ENCODE measurements around the gene DDX19B. TPM values are rescaled to one million over a fixed set of nuclear protein-coding genes. Genes with fewer than 3 reads are reported as not detected.
"Not testable (repeated sequence)": the region's sequence is repeated elsewhere in the genome, so short reads cannot be mapped to it uniquely, and the experiment has no call there.

The DDX19B gene
- 10 to 100 TPM; 14.8 to 18.2 TPM for polyA plus RNA-seq

DNA sequence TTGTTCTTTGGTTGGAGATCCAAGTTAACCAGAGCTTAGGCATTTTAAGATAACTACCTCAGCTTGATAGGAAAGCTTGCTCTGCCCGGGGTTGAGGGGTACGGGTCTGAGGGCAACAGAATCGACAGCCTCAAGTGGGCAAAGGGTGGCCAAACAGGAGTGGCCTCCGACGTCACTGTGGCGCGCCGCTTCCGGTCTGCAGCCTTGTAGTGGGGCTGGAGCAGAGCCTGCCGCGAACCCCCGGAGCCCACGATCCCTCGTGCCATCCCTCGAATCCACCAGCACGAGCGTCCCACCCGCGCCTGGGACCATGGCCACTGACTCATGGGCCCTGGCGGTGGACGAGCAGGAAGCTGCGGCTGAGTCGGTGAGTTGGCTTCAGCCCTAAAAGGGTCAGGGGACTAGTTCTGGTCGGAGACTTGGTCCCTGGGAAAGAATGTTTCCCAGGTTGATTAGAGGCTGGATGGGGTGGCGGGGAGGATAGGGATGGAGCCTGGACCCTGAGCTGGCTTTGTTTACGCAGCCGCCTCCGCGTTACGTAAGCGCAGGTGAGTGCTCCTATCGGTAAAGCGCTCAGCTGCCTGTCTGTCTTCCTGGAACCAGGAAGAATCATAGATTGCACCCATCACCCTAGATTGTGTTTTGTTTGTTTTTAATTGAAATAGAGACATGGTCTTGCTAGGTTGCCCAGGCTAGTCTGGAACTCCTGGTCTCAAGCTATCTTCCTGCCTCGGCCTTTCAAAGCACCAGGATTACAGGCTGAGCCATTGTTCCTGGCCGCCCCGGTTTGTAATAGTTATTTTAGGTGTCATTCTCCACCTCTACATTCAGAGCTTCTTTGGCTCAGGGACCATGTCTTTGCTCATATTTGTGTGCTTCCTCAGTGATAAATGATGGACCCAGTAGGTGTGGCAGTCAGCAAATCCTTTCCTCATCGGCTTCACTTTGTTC, at the start of gene DDX19B:
TSS of gene DDX19B (plus strand) at position 199 of the 951 bp plus-strand sequence. CDS start at position 311, 112 bp downstream.
- H3K9me3 ChIP-seq (ENCODE audit: control insufficient read depth in 2 of 2, insufficient read depth in 1 of 2, low read depth in 1 of 2, low read length in 1 of 2) = no peaks in the 10 kb centered on the region
- H3K27ac ChIP-seq (ENCODE audit: low read depth in 2 of 2, low read length in 1 of 2) = peak within 1 kb of the TSS; percentile 97 to 99
- H3K27me3 ChIP-seq (ENCODE audit: control insufficient read depth in 1 of 2, insufficient read depth in 2 of 2, low read length in 2 of 2) = no peaks in the 10 kb centered on the region
- 1% methylated on average over 37 of the region's 37 CpGs for WGBS, 2 donors
- no peaks in the 10 kb centered on the region for H3K36me3 ChIP-seq (ENCODE audit: control insufficient read depth in 2 of 2, insufficient read depth in 2 of 2, low read length in 1 of 2)
- peak within 1 kb of the TSS; percentile 89 to 98 for H3K4me3 ChIP-seq (ENCODE audit: low read depth in 1 of 2, low read length in 2 of 2)
- H3K4me1 ChIP-seq (ENCODE audit: control insufficient read depth in 2 of 2, insufficient read depth in 2 of 2, low read length in 1 of 2) = no peaks in the 10 kb centered on the region

DNA sequence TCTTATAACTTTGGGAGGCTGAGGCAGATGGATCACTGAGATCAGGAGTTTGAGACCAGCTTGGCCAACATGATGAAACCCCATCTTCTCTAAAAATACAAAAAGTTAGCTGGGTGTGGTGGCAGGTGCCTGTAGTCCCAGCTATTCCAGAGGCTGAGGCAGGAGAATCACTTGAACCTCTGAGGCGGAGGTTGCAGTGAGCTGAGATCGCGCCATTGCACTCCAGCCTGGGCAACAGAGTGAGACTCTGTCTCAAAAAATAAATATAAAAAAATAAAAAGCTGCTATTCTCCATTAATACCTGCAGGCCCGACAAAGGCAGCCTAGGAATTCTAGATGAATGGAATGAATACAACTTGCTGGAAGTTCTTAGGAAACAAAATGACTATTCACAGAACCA, 49.3 kb upstream of the DDX19B start:
- peaks cover 7 to 28% of the 10 kb centered on the region in 2 donors for H3K36me3 ChIP-seq (ENCODE audit: control insufficient read depth in 2 of 2, insufficient read depth in 2 of 2, low read length in 1 of 2)
- H3K4me1 ChIP-seq (ENCODE audit: control insufficient read depth in 2 of 2, insufficient read depth in 2 of 2, low read length in 1 of 2); H3K4me3 ChIP-seq (ENCODE audit: low read depth in 1 of 2, low read length in 2 of 2): not testable (repeated sequence)

DNA sequence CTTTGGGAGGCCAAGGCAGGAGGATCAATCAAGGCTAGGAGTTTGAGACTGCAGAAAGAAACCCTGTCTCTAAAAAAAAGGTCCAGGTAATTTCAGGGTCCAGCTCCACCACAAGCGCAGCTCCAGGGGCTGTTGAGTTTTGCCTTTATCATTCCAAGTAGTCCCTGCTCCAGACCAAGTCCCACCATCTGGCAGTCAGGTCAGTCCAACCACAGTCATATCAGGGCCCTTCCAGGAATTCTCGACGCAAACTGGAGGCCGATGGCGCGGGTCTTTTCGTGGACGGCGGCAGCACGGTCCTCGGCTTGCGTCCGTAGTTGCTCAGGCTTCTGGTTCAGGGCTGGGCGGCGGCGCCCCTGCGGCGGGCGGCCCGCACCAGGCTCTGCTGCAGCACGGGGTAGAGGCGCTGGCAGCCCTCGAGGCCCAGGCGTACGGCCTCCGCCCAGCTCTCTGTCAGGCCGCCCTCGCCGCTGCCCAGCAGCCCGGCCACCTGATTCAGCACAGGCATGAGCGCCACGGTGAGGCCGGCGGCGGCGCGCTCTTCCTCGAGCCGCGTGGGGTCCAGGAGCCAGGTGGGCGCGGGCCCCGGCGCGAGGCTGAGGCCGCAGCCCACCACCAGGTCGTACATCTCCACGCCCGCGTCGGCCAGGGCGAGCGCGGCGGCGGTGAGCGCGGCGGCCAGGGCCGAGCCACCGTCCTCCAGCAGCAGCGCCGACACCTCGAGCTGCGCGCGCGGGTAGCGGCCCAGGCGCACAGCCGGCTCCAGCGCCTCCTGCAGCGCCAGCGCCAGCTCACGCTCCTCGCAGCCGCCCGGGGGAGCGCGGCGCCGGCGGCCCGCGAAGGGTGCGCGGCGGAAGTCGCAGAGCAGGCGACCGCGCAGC, 48.0 kb upstream of the DDX19B start:
- 1% methylated on average over 83 to 92 of the region's 92 CpGs for WGBS, 2 donors
- Histone ChIP-seq H3K4me3 (ENCODE audit: low read depth in 1 of 2, low read length in 2 of 2) (peak overlapping the region; percentile 75 to 95), H3K27ac (ENCODE audit: low read depth in 2 of 2, low read length in 1 of 2) (peak overlapping the region; percentile 91 to 94), H3K36me3 (ENCODE audit: control insufficient read depth in 2 of 2, insufficient read depth in 2 of 2, low read length in 1 of 2) (peaks cover 7 to 36% of the 10 kb centered on the region in 2 donors), H3K9me3 (ENCODE audit: control insufficient read depth in 2 of 2, insufficient read depth in 1 of 2, low read depth in 1 of 2, low read length in 1 of 2) (no peaks in the 10 kb centered on the region), H3K27me3 (ENCODE audit: control insufficient read depth in 1 of 2, insufficient read depth in 2 of 2, low read length in 2 of 2) (no peaks in the 10 kb centered on the region), H3K4me1 (ENCODE audit: control insufficient read depth in 2 of 2, insufficient read depth in 2 of 2, low read length in 1 of 2) (no peaks in the 10 kb centered on the region)

More for the DNA sequence above, 49.3 kb upstream of the DDX19B start:
- 74 to 83% methylated on average over 4 of the region's 4 CpGs for WGBS, 2 donors
- H3K27me3 ChIP-seq (ENCODE audit: control insufficient read depth in 1 of 2, insufficient read depth in 2 of 2, low read length in 2 of 2); H3K9me3 ChIP-seq (ENCODE audit: control insufficient read depth in 2 of 2, insufficient read depth in 1 of 2, low read depth in 1 of 2, low read length in 1 of 2); H3K27ac ChIP-seq (ENCODE audit: low read depth in 2 of 2, low read length in 1 of 2): not testable (repeated sequence)

GRCh38 chr16:70251629-70252354, 47.2 kb upstream of the DDX19B start, which contains the start of gene EXOSC6:
Gene EXOSC6, minus strand, starts transcription at chr16:70251940. Its CDS starts 40 bp downstream, at chr16:70251900.
- H3K27me3 ChIP-seq (ENCODE audit: control insufficient read depth in 1 of 2, insufficient read depth in 2 of 2, low read length in 2 of 2) = no peaks in the 10 kb centered on the region
- H3K4me3 ChIP-seq (ENCODE audit: low read depth in 1 of 2, low read length in 2 of 2) = peak within 1 kb of the TSS; percentile 75 to 95
- WGBS, 2 donors = 1 to 2% methylated on average over 56 to 65 of the region's 65 CpGs
- H3K9me3 ChIP-seq (ENCODE audit: control insufficient read depth in 2 of 2, insufficient read depth in 1 of 2, low read depth in 1 of 2, low read length in 1 of 2) = no peaks in the 10 kb centered on the region
- H3K4me1 ChIP-seq (ENCODE audit: control insufficient read depth in 2 of 2, insufficient read depth in 2 of 2, low read length in 1 of 2) = no peaks in the 10 kb centered on the region
- peak within 1 kb of the TSS; percentile 91 to 94 for H3K27ac ChIP-seq (ENCODE audit: low read depth in 2 of 2, low read length in 1 of 2)
- H3K36me3 ChIP-seq (ENCODE audit: control insufficient read depth in 2 of 2, insufficient read depth in 2 of 2, low read length in 1 of 2) = peaks cover 7 to 38% of the 10 kb centered on the region in 2 donors

DNA sequence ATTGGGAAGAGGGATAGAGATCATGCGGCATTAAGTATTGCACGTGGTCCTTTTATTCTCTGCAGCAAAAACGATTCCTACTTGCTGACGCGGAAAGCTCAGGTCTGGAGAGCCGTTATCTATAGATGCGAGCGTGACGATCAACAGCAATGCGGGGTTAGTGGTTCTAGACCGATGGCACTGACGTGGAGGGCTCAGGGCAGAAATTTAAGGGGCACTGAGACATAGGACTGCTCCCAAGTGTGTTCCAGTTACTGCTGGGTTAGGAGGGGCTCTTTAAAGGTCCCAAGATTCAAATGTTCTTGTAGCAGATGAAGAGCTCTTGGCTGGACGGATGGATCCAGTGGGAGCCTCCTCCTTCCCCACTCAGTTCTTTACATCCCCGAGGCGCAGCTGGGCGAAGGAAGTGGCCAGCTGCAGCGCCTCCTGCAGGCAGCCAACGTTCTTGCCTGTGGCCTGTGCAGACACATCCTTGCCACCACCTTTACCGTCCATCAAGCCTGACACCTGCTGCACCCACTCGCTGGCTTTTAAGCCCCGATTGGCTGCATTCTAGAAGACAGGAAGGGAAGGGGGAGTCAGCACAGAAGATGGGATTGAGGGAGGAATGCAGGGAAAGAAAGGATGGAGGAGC, 46.5 kb upstream of the DDX19B start:
- H3K4me3 ChIP-seq (ENCODE audit: low read depth in 1 of 2, low read length in 2 of 2) = no peak overlapping the region

GRCh38 chr16:70253291-70254106, 45.5 kb upstream of the DDX19B start:
- H3K36me3 ChIP-seq (ENCODE audit: control insufficient read depth in 2 of 2, insufficient read depth in 2 of 2, low read length in 1 of 2) = peaks cover 17 to 50% of the 10 kb centered on the region in 2 donors
- no peak overlapping the region for H3K27ac ChIP-seq (ENCODE audit: low read depth in 2 of 2, low read length in 1 of 2)
- H3K4me3 ChIP-seq (ENCODE audit: low read depth in 1 of 2, low read length in 2 of 2) = no peak overlapping the region
- H3K4me1 ChIP-seq (ENCODE audit: control insufficient read depth in 2 of 2, insufficient read depth in 2 of 2, low read length in 1 of 2) = no peaks in the 10 kb centered on the region
- H3K27me3 ChIP-seq (ENCODE audit: control insufficient read depth in 1 of 2, insufficient read depth in 2 of 2, low read length in 2 of 2) = no peaks in the 10 kb centered on the region
- H3K9me3 ChIP-seq (ENCODE audit: control insufficient read depth in 2 of 2, insufficient read depth in 1 of 2, low read depth in 1 of 2, low read length in 1 of 2) = no peaks in the 10 kb centered on the region
- 78 to 82% methylated on average over 16 of the region's 16 CpGs for WGBS, 2 donors

More for the DNA sequence above, 46.5 kb upstream of the DDX19B start:
- no peak overlapping the region for H3K27ac ChIP-seq (ENCODE audit: low read depth in 2 of 2, low read length in 1 of 2)
- H3K9me3 ChIP-seq (ENCODE audit: control insufficient read depth in 2 of 2, insufficient read depth in 1 of 2, low read depth in 1 of 2, low read length in 1 of 2) = no peaks in the 10 kb centered on the region
- WGBS, 2 donors = 78 to 84% methylated on average over 21 of the region's 21 CpGs
- no peaks in the 10 kb centered on the region for H3K27me3 ChIP-seq (ENCODE audit: control insufficient read depth in 1 of 2, insufficient read depth in 2 of 2, low read length in 2 of 2)
- peaks cover 10 to 41% of the 10 kb centered on the region in 2 donors for H3K36me3 ChIP-seq (ENCODE audit: control insufficient read depth in 2 of 2, insufficient read depth in 2 of 2, low read length in 1 of 2)
- no peaks in the 10 kb centered on the region for H3K4me1 ChIP-seq (ENCODE audit: control insufficient read depth in 2 of 2, insufficient read depth in 2 of 2, low read length in 1 of 2)

DNA sequence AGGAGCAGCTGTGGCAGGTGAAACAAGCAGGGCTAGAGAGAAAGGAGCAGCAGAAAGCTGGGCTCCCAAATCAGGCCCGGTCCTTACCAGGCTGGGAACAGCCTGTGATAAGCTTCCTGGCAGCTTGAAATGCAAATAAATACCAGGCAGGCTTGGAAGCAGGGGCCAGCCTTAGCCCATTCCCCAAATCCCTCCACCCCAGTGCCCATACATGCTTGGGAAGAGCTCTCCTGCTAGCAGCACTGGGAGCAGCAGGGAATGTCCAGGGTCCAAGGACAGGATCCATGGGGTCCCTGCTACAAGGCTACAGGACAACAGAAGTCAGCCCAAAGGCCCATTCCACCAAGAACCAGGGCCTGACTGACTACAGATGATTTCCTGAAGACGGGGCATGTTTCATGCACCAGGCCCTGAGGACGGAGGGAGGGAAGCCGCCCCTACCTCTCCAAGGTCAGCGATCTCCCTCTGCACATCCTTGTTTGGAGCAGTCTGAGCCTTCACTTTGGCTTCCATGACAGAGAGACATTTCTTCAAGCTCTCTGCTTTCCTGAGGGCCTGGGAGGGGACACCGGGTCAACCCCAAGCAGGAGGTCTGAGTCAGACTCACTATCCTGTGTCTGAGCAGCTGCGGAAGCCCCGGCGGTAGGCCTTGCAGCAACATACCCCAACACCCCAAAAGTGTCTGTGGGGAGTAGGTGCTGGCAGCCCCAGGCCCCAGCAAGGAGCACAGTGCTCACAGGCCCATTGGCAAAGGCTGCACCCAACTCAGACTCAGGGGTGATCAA, 44.6 kb upstream of the DDX19B start:
- H3K36me3 ChIP-seq (ENCODE audit: control insufficient read depth in 2 of 2, insufficient read depth in 2 of 2, low read length in 1 of 2) = peaks cover 17 to 59% of the 10 kb centered on the region in 2 donors
- H3K27ac ChIP-seq (ENCODE audit: low read depth in 2 of 2, low read length in 1 of 2) = no peak overlapping the region
- no peaks in the 10 kb centered on the region for H3K4me1 ChIP-seq (ENCODE audit: control insufficient read depth in 2 of 2, insufficient read depth in 2 of 2, low read length in 1 of 2)
- H3K9me3 ChIP-seq (ENCODE audit: control insufficient read depth in 2 of 2, insufficient read depth in 1 of 2, low read depth in 1 of 2, low read length in 1 of 2) = no peaks in the 10 kb centered on the region
- no peaks in the 10 kb centered on the region for H3K27me3 ChIP-seq (ENCODE audit: control insufficient read depth in 1 of 2, insufficient read depth in 2 of 2, low read length in 2 of 2)
- H3K4me3 ChIP-seq (ENCODE audit: low read depth in 1 of 2, low read length in 2 of 2) = no peak overlapping the region
- 90 to 95% methylated on average over 9 of the region's 9 CpGs for WGBS, 2 donors

- peaks cover 17 to 60% of the 10 kb centered on the region in 2 donors for H3K36me3 ChIP-seq (ENCODE audit: control insufficient read depth in 2 of 2, insufficient read depth in 2 of 2, low read length in 1 of 2)
- H3K27ac ChIP-seq (ENCODE audit: low read depth in 2 of 2, low read length in 1 of 2) = no peak overlapping the region
- 94 to 99% methylated on average over 7 to 12 of the region's 12 CpGs for WGBS, 2 donors
- H3K27me3 ChIP-seq (ENCODE audit: control insufficient read depth in 1 of 2, insufficient read depth in 2 of 2, low read length in 2 of 2) = no peaks in the 10 kb centered on the region
- H3K4me1 ChIP-seq (ENCODE audit: control insufficient read depth in 2 of 2, insufficient read depth in 2 of 2, low read length in 1 of 2) = no peaks in the 10 kb centered on the region
- H3K9me3 ChIP-seq (ENCODE audit: control insufficient read depth in 2 of 2, insufficient read depth in 1 of 2, low read depth in 1 of 2, low read length in 1 of 2) = no peaks in the 10 kb centered on the region
- no peak overlapping the region for H3K4me3 ChIP-seq (ENCODE audit: low read depth in 1 of 2, low read length in 2 of 2)
Measured at GRCh38 chr16:70254965-70255286, 44.1 kb upstream of the DDX19B start.
